GM12891 (cell line): ENCODE measurements around the gene AGFG1.

ENCODE experiments used
- PAX5 ChIP-seq: IDR thresholded peaks from 2 replicates; pipeline ENCODE4 v1.6.1; 2011; ENCODE audit warnings: low read length, moderate library complexity, mild to moderate bottlenecking; ENCODE audit not compliant: insufficient read depth, severe bottlenecking
- POLR2A ChIP-seq: IDR thresholded peaks from 2 replicates; pipeline ENCODE4 v1.6.1; 2011; ENCODE audit warnings: low read depth, low read length, control low read depth
- POLR2AphosphoS5 ChIP-seq: IDR thresholded peaks from 2 replicates; pipeline ENCODE4 v1.6.1; 2011; ENCODE audit warnings: low read depth, low read length, control low read depth
- POU2F2 ChIP-seq: IDR thresholded peaks from 2 replicates; pipeline ENCODE4 v1.6.1; 2011; ENCODE audit warnings: low read depth, mild to moderate bottlenecking, control low read depth, low read length, moderate library complexity
- SPI1 ChIP-seq: IDR thresholded peaks from 2 replicates; pipeline ENCODE4 v1.6.1; 2011; ENCODE audit warnings: low read depth, low read length, control low read depth
- TAF1 ChIP-seq: IDR thresholded peaks from 2 replicates; pipeline ENCODE4 v1.6.1; 2011; ENCODE audit warnings: low read depth, low read length, control low read depth

DNA sequence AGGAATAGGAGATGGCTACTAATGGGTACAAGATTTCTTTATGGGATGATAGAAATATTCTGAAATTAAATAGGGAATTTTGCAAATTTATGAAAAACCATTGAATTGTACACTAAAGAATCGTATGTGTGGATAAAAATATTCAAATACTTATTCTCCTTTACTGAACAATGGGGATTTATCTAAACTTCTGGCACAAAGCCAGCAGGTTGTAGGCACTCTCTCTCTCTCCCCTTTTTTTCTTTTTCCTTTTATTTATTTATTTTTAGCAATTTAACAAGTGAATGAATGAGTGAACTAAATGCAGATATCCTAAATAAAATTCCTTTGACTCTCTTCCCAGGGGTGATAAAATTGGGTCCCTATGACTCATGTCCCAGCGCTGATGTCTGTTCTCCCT lies 104.9 kb downstream of the AGFG1 start:
- TF ChIP-seq POLR2A = no peak
- TF ChIP-seq POLR2AphosphoS5 = no peak
- no peak for TF ChIP-seq POU2F2
- no peak for TF ChIP-seq SPI1
- TF ChIP-seq PAX5 = no peak
- TF ChIP-seq TAF1 = no peak
